Ishikawa (cell line): ENCODE measurements around the gene MIER3.

Source experiments
- CEBPB ChIP-seq: IDR thresholded peaks from 2 replicates; pipeline ENCODE4 v1.6.1; 2012
- EGR1 ChIP-seq: IDR thresholded peaks from 2 replicates; pipeline ENCODE4 v1.6.1; 2012
- EP300 ChIP-seq: IDR thresholded peaks from 2 replicates; pipeline ENCODE4 v1.6.1; 2012; ENCODE audit warnings: borderline replicate concordance
- FOXM1 ChIP-seq: IDR thresholded peaks from 2 replicates; pipeline ENCODE4 v1.6.1; 2012; ENCODE audit warnings: low read depth, borderline replicate concordance
- MAX ChIP-seq: IDR thresholded peaks from 2 replicates; pipeline ENCODE4 v1.6.1; 2012
- RAD21 ChIP-seq: IDR thresholded peaks from 2 replicates; pipeline ENCODE4 v1.6.1; 2012; ENCODE audit warnings: low read depth
- REST ChIP-seq: IDR thresholded peaks from 2 replicates; pipeline ENCODE4 v1.6.1; 2012; ENCODE audit warnings: low read depth, mild to moderate bottlenecking
- TAF1 ChIP-seq: IDR thresholded peaks from 2 replicates; pipeline ENCODE4 v1.6.1; 2012; ENCODE audit warnings: low read depth, mild to moderate bottlenecking
- TEAD4 ChIP-seq: IDR thresholded peaks from 2 replicates; pipeline ENCODE4 v1.6.1; 2012
- YY1 ChIP-seq: IDR thresholded peaks from 2 replicates; pipeline ENCODE4 v1.6.1; 2012; ENCODE audit warnings: low read depth

- no peak for TF ChIP-seq TEAD4
- TF ChIP-seq REST, result no peak
- no peak for TF ChIP-seq CEBPB
- TF ChIP-seq MAX, result no peak
- no peak for TF ChIP-seq FOXM1
- peak; percentile 89 for TF ChIP-seq RAD21
- TF ChIP-seq EP300, result no peak
- no peak for TF ChIP-seq TAF1
- no peak for TF ChIP-seq YY1
- TF ChIP-seq EGR1, result no peak
Observed at GRCh38 chr5:56900858-56901578, 50.9 kb downstream of the MIER3 start.
